SK-N-SH (cell line): Measurements from ENCODE around the gene FBXO3. TPM values are rescaled to one million over a fixed set of nuclear protein-coding genes. Genes with fewer than 3 reads are reported as not detected.
A peak's percentile ranks its signal among the peaks of the same experiment; 100 is the strongest.

Experiments used
- CTCF ChIA-PET: fragments of 300-600, 350-600 bp; formaldehyde crosslinking; extraction: SDS; loops from one replicate; lab custom pipeline; 2021; lab: Yijun Ruan, JAX
- POLR2A ChIA-PET: fragments of 350-600 bp; sonication (Branson Sonifier 250); formaldehyde crosslinking; extraction: SDS; loops from one replicate; lab custom pipeline; 2020; ENCODE audit warnings: antibody characterized with exemption, inconsistent platforms; lab: Yijun Ruan, JAX
- DNase-seq: peaks from one replicate; pipeline ENCODE4 v3.0.0; 2012
- H2AFZ ChIP-seq: fragments of 200-600 bp; sonication (generic); 2 replicates; pipeline ENCODE4 v1.8.1; 2016; ENCODE audit warnings: antibody characterized with exemption, mild to moderate bottlenecking, low read depth
- H3F3A ChIP-seq: fragments of 200-600 bp; sonication (generic); replicated peaks from 2 replicates; pipeline ENCODE3; 2016; ENCODE audit warnings: antibody characterized with exemption, mild to moderate bottlenecking; ENCODE audit not compliant: insufficient read depth
- H3K27ac ChIP-seq, 2 experiments: fragments of 200-500 bp in 1 of 2; fragments of 200-600 bp in 1 of 2; sonication (Bioruptor generic) in 1 of 2; sonication (generic), shearing (Covaris generic) in 1 of 2; 2 replicates each; pipeline versions ENCODE4 v1.5.1 to v1.6.1; 2014 to 2016; ENCODE audit warnings: low read depth in 2 of 2, inconsistent platforms in 1 of 2, low read length in 1 of 2, mild to moderate bottlenecking in 1 of 2, mixed read lengths in 1 of 2
- H3K27me3 ChIP-seq: fragments of 200-600 bp; sonication (generic), shearing (Covaris generic); 2 replicates; pipeline ENCODE4 v1.6.1; 2016; ENCODE audit warnings: mixed run types; ENCODE audit not compliant: insufficient read depth
- H3K36me3 ChIP-seq, 2 experiments: fragments of 200-500 bp in 1 of 2; fragments of 200-600 bp in 1 of 2; sonication (Bioruptor generic) in 1 of 2; sonication (generic) in 1 of 2; replicated peaks in 1 of 2; 2 replicates each; pipeline versions ENCODE3 to v1.5.1; 2014 to 2016; ENCODE audit warnings: low read length in 1 of 2, mild to moderate bottlenecking in 1 of 2; ENCODE audit not compliant: insufficient read depth in 2 of 2, control insufficient read depth in 1 of 2
- H3K4me1 ChIP-seq, 2 experiments: fragments of 200-500 bp in 1 of 2; fragments of 200-600 bp in 1 of 2; sonication (Bioruptor generic) in 1 of 2; sonication (generic), shearing (Covaris generic) in 1 of 2; 2 replicates each; pipeline versions ENCODE4 v1.5.1 to v1.6.1; 2014 to 2016; ENCODE audit warnings: low read depth in 1 of 2, low read length in 1 of 2, mixed run types in 1 of 2; ENCODE audit not compliant: insufficient read depth in 2 of 2, control insufficient read depth in 1 of 2
- H3K4me2 ChIP-seq: fragments of 200-600 bp; sonication (generic), shearing (Covaris generic); 2 replicates; pipeline ENCODE4 v1.6.1; 2017; ENCODE audit warnings: mixed run types
- H3K4me3 ChIP-seq, 2 experiments: fragments of 200-500 bp in 1 of 2; fragments of 200-600 bp in 1 of 2; sonication (Bioruptor generic) in 1 of 2; sonication (generic), shearing (Covaris generic) in 1 of 2; 2 replicates each; pipeline versions ENCODE4 v1.5.1 to v1.8.1; 2014 to 2016; ENCODE audit warnings: low read depth in 2 of 2, inconsistent platforms in 1 of 2, low read length in 1 of 2, mild to moderate bottlenecking in 1 of 2, mixed read lengths in 1 of 2, moderate library complexity in 1 of 2
- H3K79me2 ChIP-seq: fragments of 200-600 bp; sonication (generic); 2 replicates; pipeline ENCODE4 v1.8.1; 2017; ENCODE audit warnings: mild to moderate bottlenecking; ENCODE audit not compliant: insufficient read depth
- H3K9ac ChIP-seq: fragments of 200-600 bp; sonication (generic); 2 replicates; pipeline ENCODE4 v1.6.1; 2017; ENCODE audit warnings: mixed run types
- H3K9me2 ChIP-seq: fragments of 200-600 bp; sonication (generic); 2 replicates; pipeline ENCODE4 v1.6.1; 2017; ENCODE audit warnings: mixed run types
- H3K9me3 ChIP-seq: fragments of 200-600 bp; sonication (generic); 2 replicates; pipeline ENCODE4 v1.6.1; 2017; ENCODE audit warnings: mixed run types, mild to moderate bottlenecking, moderate library complexity
- H4K20me1 ChIP-seq: fragments of 200-600 bp; sonication (generic); 2 replicates; pipeline ENCODE4 v1.6.1; 2017; ENCODE audit warnings: mild to moderate bottlenecking, mixed run types; ENCODE audit not compliant: insufficient read depth
- CTCF ChIP-seq: fragments of 200-600 bp; sonication (generic); IDR thresholded peaks from 2 replicates; pipeline ENCODE4 v1.6.1; 2017; ENCODE audit warnings: antibody characterized with exemption, mild to moderate bottlenecking, moderate library complexity
- ELF1 ChIP-seq: IDR thresholded peaks from 2 replicates; pipeline ENCODE4 v1.4.0; 2012
- EP300 ChIP-seq, 2 experiments: IDR thresholded peaks; 2 replicates each; pipeline versions ENCODE4 v1.4.0 to v1.6.1; 2012; ENCODE audit warnings: borderline replicate concordance in 1 of 2, low read depth in 1 of 2, low read length in 1 of 2
- FOSL2 ChIP-seq: IDR thresholded peaks from 2 replicates; pipeline ENCODE4 v1.4.0; 2012; ENCODE audit warnings: low read depth, mild to moderate bottlenecking, moderate library complexity, borderline replicate concordance
- FOXJ3 ChIP-seq: sonication (generic); formaldehyde crosslinking; IDR thresholded peaks from 2 replicates; pipeline ENCODE4 v1.5.1; 2020; ENCODE audit warnings: mild to moderate bottlenecking, missing genetic modification reagents
- GABPA ChIP-seq: IDR thresholded peaks from 2 replicates; pipeline ENCODE4 v1.4.0; 2012; ENCODE audit warnings: low read depth, mild to moderate bottlenecking
- GATA2 ChIP-seq: sonication (generic); formaldehyde crosslinking; IDR thresholded peaks from 2 replicates; pipeline ENCODE4 v1.5.0; 2020; ENCODE audit warnings: mild to moderate bottlenecking, missing genetic modification reagents
- IRF3 ChIP-seq: fragments of 150-350 bp; IDR thresholded peaks from 2 replicates; pipeline ENCODE4 v1.6.1; 2016; ENCODE audit warnings: mild to moderate bottlenecking, low read depth, low read length
- JUND ChIP-seq: IDR thresholded peaks from 2 replicates; pipeline ENCODE4 v1.4.0; 2012
- MAX ChIP-seq: IDR thresholded peaks from 2 replicates; pipeline ENCODE4 v1.4.0; 2012; ENCODE audit warnings: low read depth
- MEF2A ChIP-seq: IDR thresholded peaks from 2 replicates; pipeline ENCODE4 v1.4.0; 2012; ENCODE audit warnings: low read depth, borderline replicate concordance
- MXI1 ChIP-seq: IDR thresholded peaks from 2 replicates; pipeline ENCODE4 v1.6.1; 2012; ENCODE audit warnings: mild to moderate bottlenecking, low read depth, low read length, improper control_type of control experiment
- NFIC ChIP-seq: IDR thresholded peaks from 2 replicates; pipeline ENCODE4 v1.4.0; 2012; ENCODE audit warnings: borderline replicate concordance
- NRF1 ChIP-seq: IDR thresholded peaks from 2 replicates; pipeline ENCODE4 v1.6.1; 2012; ENCODE audit warnings: low read depth, mild to moderate bottlenecking, low read length
- RCOR1 ChIP-seq: fragments of 150-350 bp; IDR thresholded peaks from 2 replicates; pipeline ENCODE4 v1.6.1; 2017; ENCODE audit warnings: antibody characterized with exemption, low read length
- REST ChIP-seq: IDR thresholded peaks from 2 replicates; pipeline ENCODE4 v1.6.1; 2012; ENCODE audit warnings: mild to moderate bottlenecking, low read depth, low read length, moderate library complexity
- RFX5 ChIP-seq: IDR thresholded peaks from 2 replicates; pipeline ENCODE4 v1.6.1; 2012; ENCODE audit warnings: mild to moderate bottlenecking, improper control_type of control experiment, low read length
- RXRA ChIP-seq: IDR thresholded peaks from 2 replicates; pipeline ENCODE4 v1.4.0; 2012; ENCODE audit warnings: low read depth, mild to moderate bottlenecking, borderline replicate concordance
- USF1 ChIP-seq: IDR thresholded peaks from 2 replicates; pipeline ENCODE4 v1.4.0; 2012; ENCODE audit warnings: low read depth, borderline replicate concordance
- USF2 ChIP-seq: fragments of 150-350 bp; IDR thresholded peaks from 2 replicates; pipeline ENCODE4 v1.6.1; 2017; ENCODE audit warnings: antibody characterized with exemption, low read length, low read depth, borderline replicate concordance
- ZBTB33 ChIP-seq: IDR thresholded peaks from 2 replicates; pipeline ENCODE4 v1.4.0; 2012; ENCODE audit warnings: low read depth, borderline replicate concordance
- WGBS: methylation state at CpG from one replicate; pipeline ENCODE4 v1.1.6; 2017; ENCODE audit warnings: low lambda C conversion rate; 5-methylcytosine and 5-hydroxymethylcytosine counted together
- polyA plus RNA-seq, 3 experiments: library from polyadenylated mRNA; depleted of rRNA; stranded (reverse); fragments of >200 nt; gene quantifications; 2 replicates each; pipeline ENCODE4 v1.2.3, GENCODE V29; 2012

Gene FBXO3
- polyA plus RNA-seq, 1 of the 3 experiments (the other 2 are of a cell fraction) = 17.9 TPM

GRCh38 chr11:33802194-33802950, 28.1 kb upstream of the FBXO3 start:
- Histone ChIP-seq H3K4me3 (peak overlapping the region; percentile 52 to 56), H3K9me2 (no peaks in the 10 kb centered on the region), H3K27me3 (peaks cover 5% of the 10 kb centered on the region; the same call in 1 of the 2 replicates), H3K27ac (no peak overlapping the region), H2AFZ (peak overlapping the region; percentile 90), H3K9ac (peak overlapping the region; percentile 38; the same call in 1 of the 2 replicates), H4K20me1 (no peaks in the 10 kb centered on the region), H3K4me2 (peak overlapping the region; percentile 82), H3K79me2 (no peaks in the 10 kb centered on the region), H3K4me1 (peaks cover 5 to 9% of the 10 kb centered on the region in 2 experiments; a peak in 3 of 4 replicates), H3K9me3 (no peaks in the 10 kb centered on the region), H3F3A (no peaks in the 10 kb centered on the region), H3K36me3 (no peaks in the 10 kb centered on the region)
- DNase-seq = peak; percentile 72
- ChIA-PET POLR2A (interaction anchor here (0.6 to 1.5 kb wide), 4 partner anchors 24 to 102 kb away, joined by 3 to 6 read pairs (median 6); partner anchors contain the start of genes C11orf91 and CD59), CTCF (interaction anchor here (0.9 to 1.8 kb wide), 8 partner anchors 9 to 60 kb away, joined by 3 to 13 read pairs (median 4); no protein-coding TSS in a partner anchor)
- 1% methylated on average over 18 of the region's 18 CpGs for WGBS
- TF ChIP-seq RFX5 (peak; percentile 80), ZBTB33 (no peak), GATA2 (CRISPR knock-in tag) (no peak), MXI1 (no peak; the same call in 1 of the 2 replicates), RCOR1 (peak; percentile 76), REST (no peak; the same call in 1 of the 2 replicates), JUND (peak; percentile 97), CTCF (no peak), MEF2A (no peak), ELF1 (no peak), FOXJ3 (CRISPR knock-in tag) (no peak), IRF3 (0 out of 2 replicates have a peak, but pooled peaks have one; percentile 15), NFIC (peak; percentile 66; the same call in 1 of the 2 replicates), USF1 (no peak), USF2 (no peak), NRF1 (no peak), EP300 (IDR thresholded peaks at IDR 0.05; ENCODE audit: borderline replicate concordance in 1 of 2, low read depth in 1 of 2, low read length in 1 of 2) (peak in 1 of 2 experiments; percentile 55; a peak in 1 of 4 replicates), FOSL2 (peak; percentile 63; the same call in 1 of the 2 replicates), GABPA (no peak), MAX (peak; percentile 70), RXRA (no peak)
